Measurements from ENCODE around the gene AMFR. TPM values are rescaled to one million over a fixed set of nuclear protein-coding genes. Genes with fewer than 3 reads are reported as not detected.

AMFR gene
- total and polyA plus RNA-seq, 2 of the 8 experiments (the other 6 are each of a cell fraction or from before 2014, with no cell fraction given), result 18.6 to 21.7 TPM

GRCh38 chr16:56345406-56346050 is 79.8 kb downstream of the AMFR start (continued):
- TF ChIP-seq CHD7 (IDR thresholded peaks at IDR 0.05; ENCODE audit: insufficient replicate concordance, low read length), result no peak
- TF ChIP-seq TBP (IDR thresholded peaks at IDR 0.05; ENCODE audit: low read depth, low read length), result no peak
- no peak for TF ChIP-seq CEBPB (IDR thresholded peaks at IDR 0.05; ENCODE audit: low read depth, low read length)
- no peak for TF ChIP-seq KDM5A (IDR thresholded peaks at IDR 0.05; ENCODE audit: low read length)
- no peak for TF ChIP-seq SUZ12 (IDR thresholded peaks at IDR 0.05; ENCODE audit: low read length)
- no peak for TF ChIP-seq ATF2 (IDR thresholded peaks at IDR 0.05; ENCODE audit: low read length)
- no peak for TF ChIP-seq SIX5 (IDR thresholded peaks at IDR 0.05; ENCODE audit: low read depth, low read length)
- TF ChIP-seq CBX5 (IDR thresholded peaks at IDR 0.05; ENCODE audit: low read depth, low read length), result no peak
- no peak for TF ChIP-seq SP1 (IDR thresholded peaks at IDR 0.05; ENCODE audit: low read depth, low read length)
- TF ChIP-seq CTBP2 (IDR thresholded peaks at IDR 0.05; ENCODE audit: borderline replicate concordance, insufficient read depth, insufficient read length, low read length), result no peak
